Suprapubic skin (tissue), 4 donors: Measurements from ENCODE around the gene RAB6B.

Experiments used
- CTCF ChIP-seq, 2 donors: fragments of 200-600 bp in 1 of 2; fragments of 450-650 bp in 1 of 2; sonication (generic) in 1 of 2; IDR thresholded peaks; one replicate each; pipeline ENCODE4 v1.5.1; 2016 to 2019; ENCODE audit warnings: antibody characterized with exemption in 2 of 2, mild to moderate bottlenecking in 1 of 2, moderate library complexity in 1 of 2
- EP300 ChIP-seq: sonication (generic); formaldehyde crosslinking; IDR thresholded peaks from one replicate; pipeline ENCODE4 v1.6.1; 2017; ENCODE audit warnings: antibody characterized with exemption
- POLR2A ChIP-seq, 2 donors: fragments of 450-650 bp; IDR thresholded peaks; one replicate each; pipeline ENCODE4 v1.6.1; 2017; ENCODE audit warnings: antibody characterized with exemption in 2 of 2, mild to moderate bottlenecking in 2 of 2, moderate library complexity in 2 of 2
- POLR2AphosphoS5 ChIP-seq, 3 donors: sonication (generic); formaldehyde crosslinking; IDR thresholded peaks; one replicate each; pipeline ENCODE4 v1.6.1; 2017; ENCODE audit warnings: antibody characterized with exemption in 3 of 3

- TF ChIP-seq CTCF (IDR thresholded peaks at IDR 0.05) (no peak), POLR2A (IDR thresholded peaks at IDR 0.05) (no peak), POLR2AphosphoS5 (IDR thresholded peaks at IDR 0.05) (no peak), EP300 (no peak)
Measured at GRCh38 chr3:133872781-133873180, 22.9 kb downstream of the RAB6B start.
